GM12892 (cell line): ENCODE data around the gene KRT81. TPM values are rescaled to one million over a fixed set of nuclear protein-coding genes. Genes with fewer than 3 reads are reported as not detected.

ENCODE experiments used
- DNase-seq: peaks from one replicate; pipeline ENCODE4 v3.0.0; 2011; ENCODE audit not compliant: insufficient read length
- FAIRE-seq: peaks from 2 replicates; lab custom pipeline; 2011; peaks lifted over from hg19 to GRCh38; lab: Jason Lieb, UNC
- POLR2A ChIP-seq: IDR thresholded peaks from 2 replicates; pipeline ENCODE4 v1.6.1; 2011; ENCODE audit warnings: low read depth, low read length, control low read depth
- POLR2AphosphoS5 ChIP-seq: IDR thresholded peaks from 2 replicates; pipeline ENCODE4 v1.6.1; 2011; ENCODE audit warnings: low read depth, low read length, control low read depth
- TAF1 ChIP-seq: IDR thresholded peaks from 2 replicates; pipeline ENCODE4 v1.6.1; 2011; ENCODE audit warnings: low read depth, mild to moderate bottlenecking, control low read depth, low read length, borderline replicate concordance
- polyA plus RNA-seq: library from polyadenylated mRNA; unstranded; fragments of >200 nt; gene quantifications from one replicate; pipeline ENCODE4 v1.2.1, GENCODE V29; 2012; ENCODE audit warnings: missing spikeins, inconsistent platforms; ENCODE audit not compliant: missing spikeins

KRT81 gene
- not detected for polyA plus RNA-seq

GRCh38 chr12:52291267-52291935 is at the start of gene KRT81:
KRT81 (minus strand) TSS chr12:52291534; CDS start chr12:52291465, 69 bp downstream.
- DNase-seq, result no peak
- no peak for TF ChIP-seq POLR2A
- no peak for TF ChIP-seq POLR2AphosphoS5
- no peak for TF ChIP-seq TAF1
- no peak for FAIRE-seq

- DNase-seq (no peak), FAIRE-seq (no peak)
- no peak for TF ChIP-seq POLR2A
- no peak for TF ChIP-seq POLR2AphosphoS5
- no peak for TF ChIP-seq TAF1
These were observed 47.1 kb upstream of the KRT81 start for GRCh38 chr12:52338241-52338960.

- FAIRE-seq, result no peak
- no peak for TF ChIP-seq POLR2A
- TF ChIP-seq POLR2AphosphoS5, result no peak
- no peak for TF ChIP-seq TAF1
- DNase-seq, result no peak
These were observed 45.7 kb upstream of the KRT81 start for GRCh38 chr12:52337054-52337453.

- FAIRE-seq (no peak), DNase-seq (no peak)
These were observed 45.3 kb upstream of the KRT81 start for GRCh38 chr12:52336641-52337040.

GRCh38 chr12:52335598-52336262 is 44.4 kb upstream of the KRT81 start:
- FAIRE-seq (no peak), DNase-seq (no peak)
- TF ChIP-seq POLR2AphosphoS5 (no peak), TAF1 (no peak), POLR2A (no peak)

More at GRCh38 chr12:52336641-52337040, 45.3 kb upstream of the KRT81 start:
- TF ChIP-seq POLR2A (no peak), TAF1 (no peak), POLR2AphosphoS5 (no peak)

GRCh38 chr12:52334185-52334584 is 42.9 kb upstream of the KRT81 start:
- TF ChIP-seq POLR2AphosphoS5, result no peak
- TF ChIP-seq TAF1, result no peak
- no peak for TF ChIP-seq POLR2A
- no peak for FAIRE-seq
- DNase-seq, result no peak

- TF ChIP-seq POLR2A (no peak), TAF1 (no peak), POLR2AphosphoS5 (no peak)
- no peak for DNase-seq
- no peak for FAIRE-seq
These were observed 42.0 kb upstream of the KRT81 start for GRCh38 chr12:52333321-52333720.

GRCh38 chr12:52332381-52332780 is 41.0 kb upstream of the KRT81 start:
- no peak for TF ChIP-seq TAF1
- TF ChIP-seq POLR2AphosphoS5, result no peak
- TF ChIP-seq POLR2A, result no peak
- DNase-seq (no peak), FAIRE-seq (no peak)

GRCh38 chr12:52331833-52332232 is 40.5 kb upstream of the KRT81 start:
- TF ChIP-seq TAF1 (no peak), POLR2A (no peak), POLR2AphosphoS5 (no peak)
- DNase-seq (no peak), FAIRE-seq (no peak)

- TF ChIP-seq POLR2AphosphoS5, result no peak
- TF ChIP-seq POLR2A, result no peak
- no peak for TF ChIP-seq TAF1
- FAIRE-seq (no peak), DNase-seq (no peak)
These were observed 39.7 kb upstream of the KRT81 start for GRCh38 chr12:52331039-52331438.

GRCh38 chr12:52327830-52328500 is 36.6 kb upstream of the KRT81 start:
- TF ChIP-seq TAF1, result no peak
- no peak for DNase-seq
- no peak for FAIRE-seq
